ENCODE measurements around the gene PTPRM. TPM values are rescaled to one million over a fixed set of nuclear protein-coding genes. Genes with fewer than 3 reads are reported as not detected.

PTPRM gene
- total and polyA plus RNA-seq, 2 of the 8 experiments (the other 6 are each of a cell fraction or from before 2014, with no cell fraction given) = 4.1 to 7.0 TPM

- TF ChIP-seq USF2 (IDR thresholded peaks at IDR 0.05; ENCODE audit: low read length) = no peak
Measured at GRCh38 chr18:8080092-8080491, 513.0 kb downstream of the PTPRM start (continued).
